Endothelial cell of umbilical vein (primary cell): ENCODE measurements around the gene HDHD5. TPM values are rescaled to one million over a fixed set of nuclear protein-coding genes. Genes with fewer than 3 reads are reported as not detected.

Experiments
- BruUV-seq: library from RNA; stranded (reverse); fragments of 400-500 nt; replicated peaks from 2 replicates; lab custom pipeline; 2021; lab: Mats Ljungman, UMichigan
- CTCF ChIA-PET: fragments of 300-600, 350-600 bp; sonication (Branson Sonifier 250); formaldehyde crosslinking; loops from one replicate; lab custom pipeline; 2021; ENCODE audit warnings: antibody characterized with exemption, inconsistent platforms; lab: Charles Lee
- POLR2A ChIA-PET: fragments of 300-600, 350-600 bp; sonication (Branson Sonifier 250); formaldehyde crosslinking; loops from one replicate; lab custom pipeline; 2021; ENCODE audit warnings: antibody characterized with exemption, inconsistent platforms; lab: Charles Lee
- DNase-seq: peaks from one replicate; pipeline ENCODE4 v3.0.0-alpha.2; 2011; ENCODE audit warnings: low read depth, low spot score
- FAIRE-seq: peaks from 2 replicates; lab custom pipeline; 2011; peaks lifted over from hg19 to GRCh38; lab: Jason Lieb, UNC
- H2AFZ ChIP-seq: 2 replicates; pipeline ENCODE4 v1.6.0; 2012; ENCODE audit warnings: low read depth, low read length, control low read depth, inconsistent platforms
- H3K27ac ChIP-seq: 2 replicates; pipeline ENCODE4 v1.5.1; 2011; ENCODE audit warnings: low read depth, mild to moderate bottlenecking, control low read depth, low read length, moderate library complexity; ENCODE audit not compliant: insufficient read depth
- H3K27me3 ChIP-seq, 2 experiments: 2 replicates each; pipeline versions ENCODE4 v1.6.0 to v1.6.1; 2011; ENCODE audit warnings: low read length in 2 of 2, mixed read lengths in 1 of 2; ENCODE audit not compliant: control insufficient read depth in 2 of 2, insufficient read depth in 2 of 2
- H3K36me3 ChIP-seq, 2 experiments: 2 replicates in 1 of 2; 3 replicates in 1 of 2; pipeline ENCODE4 v1.5.1; 2011; ENCODE audit warnings: low read length in 2 of 2, mild to moderate bottlenecking in 1 of 2, moderate library complexity in 1 of 2; ENCODE audit not compliant: control insufficient read depth in 2 of 2, insufficient read depth in 2 of 2; ENCODE audit errors: extremely low read depth in 1 of 2
- H3K4me1 ChIP-seq: 3 replicates; pipeline ENCODE4 v1.5.1; 2011; ENCODE audit warnings: mild to moderate bottlenecking, low read length; ENCODE audit not compliant: control insufficient read depth, insufficient read depth; ENCODE audit errors: extremely low read depth
- H3K4me2 ChIP-seq: 2 replicates; pipeline ENCODE4 v1.6.1; 2011; ENCODE audit warnings: low read length, control low read depth, mixed read lengths; ENCODE audit not compliant: insufficient read depth
- H3K4me3 ChIP-seq, 3 experiments: fragments of 200-600 bp in 1 of 3; sonication (generic), shearing (Covaris generic) in 1 of 3; replicated peaks in 1 of 3; 2 replicates each; pipeline ENCODE4 v1.5.1; 2011 to 2016; ENCODE audit warnings: control low read depth in 3 of 3, low read length in 3 of 3, mild to moderate bottlenecking in 2 of 3, inconsistent platforms in 1 of 3, low read depth in 1 of 3, moderate library complexity in 1 of 3; ENCODE audit not compliant: insufficient read depth in 1 of 3
- H3K79me2 ChIP-seq: 2 replicates; pipeline ENCODE4 v1.6.0; 2012; ENCODE audit warnings: low read length, inconsistent platforms; ENCODE audit not compliant: control insufficient read depth, insufficient read depth
- H3K9ac ChIP-seq: replicated peaks from 2 replicates; pipeline ENCODE3; 2011; ENCODE audit warnings: low read length, control low read depth; ENCODE audit not compliant: insufficient read depth; ENCODE audit errors: extremely low read depth
- H3K9me1 ChIP-seq: replicated peaks from 3 replicates; pipeline ENCODE4 v1.6.0; 2011; ENCODE audit warnings: mild to moderate bottlenecking, low read length; ENCODE audit not compliant: control insufficient read depth, insufficient read depth; ENCODE audit errors: extremely low read depth
- H3K9me3 ChIP-seq: replicated peaks from 2 replicates; pipeline ENCODE4 v1.5.1; 2012; ENCODE audit warnings: low read length, inconsistent platforms; ENCODE audit not compliant: control insufficient read depth, insufficient read depth
- H4K20me1 ChIP-seq: replicated peaks from 2 replicates; pipeline ENCODE3; 2011; ENCODE audit warnings: mild to moderate bottlenecking, low read length; ENCODE audit not compliant: control insufficient read depth, insufficient read depth; ENCODE audit errors: extremely low read depth
- CTCF ChIP-seq, 2 donors: IDR thresholded peaks; 1 replicate in 1 of 2; 2 replicates in 1 of 2; pipeline ENCODE4 v1.5.1; 2011; ENCODE audit warnings: low read length in 2 of 2, mild to moderate bottlenecking in 2 of 2, moderate library complexity in 2 of 2, control low read depth in 1 of 2, inconsistent platforms in 1 of 2, low read depth in 1 of 2; ENCODE audit not compliant: insufficient read depth in 1 of 2; ENCODE audit errors: extremely low read depth in 1 of 2
- EZH2 ChIP-seq: IDR thresholded peaks from 2 replicates; pipeline ENCODE4 v1.6.1; 2012; ENCODE audit warnings: borderline replicate concordance, low read depth, mild to moderate bottlenecking, moderate library complexity, low read length, inconsistent platforms; ENCODE audit not compliant: severe bottlenecking
- FOS ChIP-seq: IDR thresholded peaks from 2 replicates; pipeline ENCODE4 v1.6.1; 2011; ENCODE audit warnings: mild to moderate bottlenecking, low read length, moderate library complexity, borderline replicate concordance; ENCODE audit not compliant: insufficient read depth
- GATA2 ChIP-seq: IDR thresholded peaks from 2 replicates; pipeline ENCODE4 v1.7.0; 2011; ENCODE audit warnings: low read depth, mild to moderate bottlenecking, moderate library complexity, mixed read lengths, low read length; ENCODE audit not compliant: insufficient read length, insufficient read depth
- JUN ChIP-seq: IDR thresholded peaks from 2 replicates; pipeline ENCODE4 v1.6.1; 2011; ENCODE audit warnings: borderline replicate concordance, low read depth; ENCODE audit not compliant: insufficient read length, insufficient read depth
- MAX ChIP-seq: IDR thresholded peaks from 2 replicates; pipeline ENCODE4 v1.6.1; 2011; ENCODE audit not compliant: insufficient read depth, insufficient read length
- MYC ChIP-seq: IDR thresholded peaks from one replicate; pipeline ENCODE4 v1.6.1; 2011; ENCODE audit warnings: mild to moderate bottlenecking, low read depth, low read length
- POLR2A ChIP-seq: IDR thresholded peaks from 2 replicates; pipeline ENCODE4 v1.6.1; 2012; ENCODE audit warnings: low read depth, mild to moderate bottlenecking, control low read depth, low read length
- POLR2AphosphoS5 ChIP-seq: IDR thresholded peaks from 2 replicates; pipeline ENCODE4 v1.6.1; 2012; ENCODE audit warnings: low read depth, mild to moderate bottlenecking, control low read depth, low read length, moderate library complexity; ENCODE audit not compliant: insufficient read depth
- dilution Hi-C: fragments of 300-500 bp; cut with MboI; formaldehyde crosslinking; loops from one replicate; pipeline ENCODE4 v1.15.0; 2019; ENCODE audit warnings: low sequenced_read_pairs; ENCODE audit not compliant: extremely low pct_ligation_motif_present
- intact Hi-C: fragments of 100-400 bp; cut with micrococcal nuclease; formaldehyde crosslinking; loops from one replicate; pipeline ENCODE4 v1.10.0; 2022
- polyA plus RNA-seq, 4 experiments: library from polyadenylated mRNA; depleted of rRNA in 3 of 4; stranded (reverse) in 3 of 4; unstranded in 1 of 4; fragments of >200 nt; gene quantifications; 2 replicates each; pipeline versions ENCODE4 v1.2.1 to v1.2.3, GENCODE V29; 2011 to 2012; ENCODE audit warnings: missing spikeins in 1 of 4
- total RNA-seq: library from RNA; stranded (reverse); gene quantifications from 2 replicates; pipeline ENCODE4 v1.2.3, GENCODE V29; 2021

HDHD5 gene
- total and polyA plus RNA-seq, 2 donors (not counting 3 experiments of a cell fraction or from before 2014, with no cell fraction given) = 28.1 to 54.1 TPM

GRCh38 chr22:17105143-17106129 lies 53.6 kb downstream of the HDHD5 start:
- no peak overlapping the region for H3K27ac ChIP-seq
- H3K9me1 ChIP-seq = no peaks in the 10 kb centered on the region
- H3K4me3 ChIP-seq = no peak overlapping the region
- H2AFZ ChIP-seq = no peak overlapping the region
- no peaks in the 10 kb centered on the region for H3K79me2 ChIP-seq
- POLR2A ChIA-PET = no interaction called here
- H3K4me2 ChIP-seq = no peak overlapping the region
- dilution Hi-C loops (no loop called here), intact Hi-C loops (no loop called here)
- DNase-seq = no peak
- peaks cover 2 to 17% of the 10 kb centered on the region in 2 experiments for H3K36me3 ChIP-seq
- no peak for TF ChIP-seq MAX
- no peak for TF ChIP-seq POLR2AphosphoS5
- TF ChIP-seq POLR2A = no peak
- no peak for TF ChIP-seq FOS
- no peak for TF ChIP-seq JUN
- no peak for TF ChIP-seq EZH2
- TF ChIP-seq CTCF (IDR thresholded peaks at IDR 0.05; ENCODE audit: extremely low read depth in 1 of 2, insufficient read depth in 1 of 2, low read depth in 1 of 2, low read length in 2 of 2) = no peak
- no peak for TF ChIP-seq GATA2
- no peak for TF ChIP-seq MYC
- H4K20me1 ChIP-seq = no peaks in the 10 kb centered on the region
- no TSS peak for BruUV-seq
- no peaks in the 10 kb centered on the region for H3K27me3 ChIP-seq
- CTCF ChIA-PET = no interaction called here
- FAIRE-seq = no peak
- no peak overlapping the region for H3K9ac ChIP-seq
- no peaks in the 10 kb centered on the region for H3K9me3 ChIP-seq
- no peaks in the 10 kb centered on the region for H3K4me1 ChIP-seq
